Measurements from ENCODE around the gene MRPL24.

- no peak for TF ChIP-seq CTCF (IDR thresholded peaks at IDR 0.05)
- TF ChIP-seq POLR2A (IDR thresholded peaks at IDR 0.05): no peak
Measured at GRCh38 chr1:156743367-156744302, 2.7 kb upstream of the MRPL24 start.
